AG10803 (cell line): ENCODE results near the gene PAX5.

Experiments
- DNase-seq: peaks from one replicate; pipeline ENCODE4 v3.0.0; 2010; ENCODE audit warnings: low read depth
- H3K4me3 ChIP-seq: 2 replicates; pipeline ENCODE4 v1.5.1; 2011; ENCODE audit warnings: mild to moderate bottlenecking, low read length, control low read depth
- TF ChIP-seq, protein P1 (sequence below): conservative IDR thresholded peaks from 2 replicates; pipeline ENCODE4 v1.5.1; 2011; ENCODE audit warnings: mild to moderate bottlenecking, low read length, control low read depth, inconsistent platforms

The PAX5 gene

DNA sequence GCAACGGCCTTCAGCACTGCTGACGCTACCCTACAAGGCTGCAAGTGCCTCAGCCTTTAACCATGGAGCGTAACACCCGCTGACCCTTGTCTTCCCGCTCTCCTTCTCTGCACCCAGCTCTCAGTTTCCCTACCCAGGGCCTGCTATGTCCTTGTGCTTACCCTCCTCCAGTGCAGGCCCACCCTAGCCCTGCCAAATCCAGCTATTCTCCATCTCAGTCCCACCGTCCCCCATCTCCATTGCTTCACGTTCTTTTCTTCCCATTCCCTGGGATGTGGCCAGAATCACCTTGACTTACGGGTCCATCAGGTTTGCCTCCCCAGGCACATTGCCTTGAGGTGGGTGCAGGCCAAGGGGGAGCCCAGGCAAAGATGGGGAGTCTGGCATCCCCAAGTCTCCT, 91.2 kb downstream of the PAX5 start:
- no peak overlapping the region for H3K4me3 ChIP-seq
- DNase-seq, result no peak
- TF ChIP-seq, protein P1, sequence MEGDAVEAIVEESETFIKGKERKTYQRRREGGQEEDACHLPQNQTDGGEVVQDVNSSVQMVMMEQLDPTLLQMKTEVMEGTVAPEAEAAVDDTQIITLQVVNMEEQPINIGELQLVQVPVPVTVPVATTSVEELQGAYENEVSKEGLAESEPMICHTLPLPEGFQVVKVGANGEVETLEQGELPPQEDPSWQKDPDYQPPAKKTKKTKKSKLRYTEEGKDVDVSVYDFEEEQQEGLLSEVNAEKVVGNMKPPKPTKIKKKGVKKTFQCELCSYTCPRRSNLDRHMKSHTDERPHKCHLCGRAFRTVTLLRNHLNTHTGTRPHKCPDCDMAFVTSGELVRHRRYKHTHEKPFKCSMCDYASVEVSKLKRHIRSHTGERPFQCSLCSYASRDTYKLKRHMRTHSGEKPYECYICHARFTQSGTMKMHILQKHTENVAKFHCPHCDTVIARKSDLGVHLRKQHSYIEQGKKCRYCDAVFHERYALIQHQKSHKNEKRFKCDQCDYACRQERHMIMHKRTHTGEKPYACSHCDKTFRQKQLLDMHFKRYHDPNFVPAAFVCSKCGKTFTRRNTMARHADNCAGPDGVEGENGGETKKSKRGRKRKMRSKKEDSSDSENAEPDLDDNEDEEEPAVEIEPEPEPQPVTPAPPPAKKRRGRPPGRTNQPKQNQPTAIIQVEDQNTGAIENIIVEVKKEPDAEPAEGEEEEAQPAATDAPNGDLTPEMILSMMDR, result no peak

DNA sequence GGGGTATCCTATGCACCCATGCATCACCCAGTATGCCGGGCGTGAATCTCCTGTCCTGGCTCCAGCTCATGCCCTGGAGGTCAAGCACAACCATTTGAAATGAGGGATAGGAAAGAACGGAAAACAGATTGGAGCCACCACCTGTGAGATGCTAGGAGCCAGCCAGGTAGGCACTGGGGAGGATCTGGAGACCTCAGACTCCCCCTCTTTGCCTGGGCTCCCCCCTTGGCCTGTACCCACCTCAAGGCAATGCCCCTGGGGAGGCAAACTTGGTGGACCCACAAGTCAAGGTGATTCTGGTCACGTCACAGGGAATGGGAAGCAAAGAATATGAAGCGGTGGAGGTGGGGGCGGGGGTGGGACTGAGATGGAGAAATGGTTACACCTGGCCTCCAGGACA, 92.6 kb downstream of the PAX5 start:
- DNase-seq, result no peak
- TF ChIP-seq, protein P1, result no peak
- no peak overlapping the region for H3K4me3 ChIP-seq

DNA sequence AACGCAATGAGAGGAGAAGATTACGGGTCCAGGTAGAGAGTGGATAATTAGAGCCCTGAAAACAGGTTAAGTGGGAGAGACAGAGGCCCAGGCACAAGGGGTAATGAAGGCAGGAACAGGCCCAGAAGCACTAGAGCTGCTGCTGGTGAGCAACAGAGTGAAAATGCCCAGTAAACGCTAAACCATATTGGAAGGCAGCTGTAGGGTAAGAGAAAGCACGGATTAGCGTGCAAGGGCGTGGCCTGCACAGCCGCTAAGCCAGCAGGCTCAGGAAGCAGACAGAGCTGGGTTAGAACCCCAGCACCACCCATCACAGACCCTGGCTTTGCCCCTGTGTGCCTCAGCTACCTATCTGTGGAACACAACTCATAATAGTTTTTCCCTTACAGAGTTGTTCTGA, 93.2 kb downstream of the PAX5 start:
- DNase-seq, result no peak
- TF ChIP-seq, protein P1, result no peak

DNA sequence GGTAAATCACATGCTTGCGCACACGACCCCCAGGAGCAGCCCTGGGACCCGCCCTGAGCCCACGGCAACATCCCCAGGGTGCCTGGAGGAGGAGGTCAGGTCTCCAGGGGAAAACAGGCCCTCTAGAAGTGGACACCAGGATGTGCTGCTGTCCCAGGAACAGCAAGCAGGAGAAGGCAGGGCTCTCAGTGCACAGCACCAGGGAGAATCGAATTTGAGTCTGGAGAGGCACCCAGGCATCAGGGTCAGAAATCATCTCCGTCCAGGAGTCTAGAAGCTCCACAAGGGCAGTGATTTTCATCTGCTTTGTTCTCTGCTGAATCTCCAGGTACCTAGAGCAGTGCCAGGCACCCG, 93.6 kb downstream of the PAX5 start:
- TF ChIP-seq, protein P1, result no peak
- no peak overlapping the region for H3K4me3 ChIP-seq
- no peak for DNase-seq

More for the DNA sequence above, 93.2 kb downstream of the PAX5 start:
- no peak overlapping the region for H3K4me3 ChIP-seq

DNA sequence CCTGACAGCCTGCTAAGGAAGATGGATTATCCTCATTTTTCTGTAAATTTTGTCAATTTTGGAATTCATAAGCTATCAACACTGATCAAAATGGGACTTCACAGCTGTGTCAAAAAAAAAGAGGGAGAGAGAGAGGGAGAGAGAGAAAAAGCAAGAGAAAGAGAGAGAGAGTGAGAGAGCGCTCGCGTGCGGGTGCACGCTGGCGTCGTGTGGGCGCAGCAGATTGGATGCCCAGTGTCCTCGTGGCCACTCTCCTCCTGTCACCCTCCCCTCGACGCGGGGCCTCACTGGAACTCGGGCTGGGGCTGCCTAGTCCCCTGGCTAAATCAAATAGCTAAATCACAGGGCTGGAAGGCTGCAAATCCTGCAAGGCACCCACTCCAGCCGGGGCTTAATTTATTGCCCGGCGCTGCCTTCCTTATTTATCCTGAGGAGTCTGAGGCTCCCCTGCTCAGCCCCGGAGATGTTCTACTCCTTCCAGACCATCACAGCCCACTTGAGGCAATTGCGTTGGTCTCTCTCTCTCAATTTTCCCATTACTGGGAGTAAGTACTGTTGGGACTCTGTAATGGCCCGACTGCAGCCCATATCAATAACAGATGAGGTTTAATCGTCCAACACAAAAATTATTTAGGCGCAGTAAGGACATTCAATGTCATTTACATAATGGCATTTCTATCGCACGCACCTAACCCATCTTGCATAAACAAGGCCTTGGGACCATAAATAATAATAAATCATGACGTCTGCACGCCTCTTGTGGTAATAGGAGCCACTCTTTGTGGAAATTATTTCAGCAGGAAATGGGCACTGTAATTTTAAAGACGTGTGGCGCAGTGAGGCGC, 94.2 kb downstream of the PAX5 start:
- TF ChIP-seq, protein P1, result no peak
- no peak for DNase-seq

DNA sequence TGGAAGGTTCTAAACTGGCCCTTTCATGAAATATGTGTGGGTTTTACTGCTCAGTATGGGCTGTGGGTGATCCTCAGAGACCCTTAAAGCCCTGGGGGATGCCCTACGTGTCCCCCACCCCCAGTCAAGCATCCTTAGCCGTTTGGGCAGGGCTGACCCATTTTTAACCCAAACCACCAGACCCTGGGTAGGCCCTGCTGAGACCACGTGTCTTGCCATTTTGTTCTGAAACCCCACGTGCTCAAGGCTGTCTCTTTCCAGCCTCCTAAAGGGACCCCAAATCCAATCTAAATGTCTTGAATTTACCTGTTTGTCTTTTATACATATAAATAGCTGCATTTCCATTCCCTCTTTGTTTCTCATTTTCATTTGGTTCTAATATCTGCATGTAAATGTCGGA, 94.9 kb downstream of the PAX5 start:
- H3K4me3 ChIP-seq, result no peak overlapping the region
- no peak for DNase-seq
- TF ChIP-seq, protein P1, result no peak

More for the DNA sequence above, 94.2 kb downstream of the PAX5 start:
- no peak overlapping the region for H3K4me3 ChIP-seq

DNA sequence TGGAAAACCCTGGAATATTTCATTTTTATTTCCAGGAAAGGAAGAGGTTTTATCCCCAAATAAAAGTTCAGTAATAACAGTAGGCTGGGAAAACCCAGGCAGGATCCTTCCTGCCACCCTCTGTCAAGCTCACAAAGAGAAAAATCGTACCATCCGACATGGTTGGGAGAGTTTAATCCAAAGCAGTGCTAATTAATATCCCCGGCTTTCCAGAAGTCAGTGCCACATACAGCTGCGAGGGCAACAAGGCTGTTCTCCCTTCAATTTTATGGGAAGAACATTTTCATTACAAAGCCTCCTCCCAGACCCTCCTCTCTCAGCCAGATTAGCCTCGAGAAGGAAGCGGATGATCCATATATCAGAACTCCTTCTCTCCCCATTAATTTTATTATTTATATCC, 95.5 kb downstream of the PAX5 start:
- DNase-seq, result no peak
- H3K4me3 ChIP-seq, result no peak overlapping the region
- TF ChIP-seq, protein P1, result no peak
